Occipital lobe (tissue), 2 donors: ENCODE measurements around the gene AKT3. TPM values are rescaled to one million over a fixed set of nuclear protein-coding genes. Genes with fewer than 3 reads are reported as not detected.
"Not testable (repeated sequence)": the region's sequence is repeated elsewhere in the genome, so short reads cannot be mapped to it uniquely, and the experiment has no call there.

Experiments used
- DNase-seq: peaks from one replicate; lab custom pipeline; 2025; lab: John Stamatoyannopoulos, UW
- total RNA-seq: library from RNA; depleted of rRNA; stranded (reverse); fragments of >200 nt; gene quantifications from one replicate; pipeline ENCODE4 v1.2.3, GENCODE V29; 2014

AKT3 gene
- total RNA-seq, 1 donor from 2014 or later, result 624 TPM

- DNase-seq, result no peak
These were observed 7.9 kb downstream of the AKT3 start for GRCh38 chr1:243842161-243842560.

GRCh38 chr1:243841507-243841906, 8.5 kb downstream of the AKT3 start:
- no peak for DNase-seq

DNA sequence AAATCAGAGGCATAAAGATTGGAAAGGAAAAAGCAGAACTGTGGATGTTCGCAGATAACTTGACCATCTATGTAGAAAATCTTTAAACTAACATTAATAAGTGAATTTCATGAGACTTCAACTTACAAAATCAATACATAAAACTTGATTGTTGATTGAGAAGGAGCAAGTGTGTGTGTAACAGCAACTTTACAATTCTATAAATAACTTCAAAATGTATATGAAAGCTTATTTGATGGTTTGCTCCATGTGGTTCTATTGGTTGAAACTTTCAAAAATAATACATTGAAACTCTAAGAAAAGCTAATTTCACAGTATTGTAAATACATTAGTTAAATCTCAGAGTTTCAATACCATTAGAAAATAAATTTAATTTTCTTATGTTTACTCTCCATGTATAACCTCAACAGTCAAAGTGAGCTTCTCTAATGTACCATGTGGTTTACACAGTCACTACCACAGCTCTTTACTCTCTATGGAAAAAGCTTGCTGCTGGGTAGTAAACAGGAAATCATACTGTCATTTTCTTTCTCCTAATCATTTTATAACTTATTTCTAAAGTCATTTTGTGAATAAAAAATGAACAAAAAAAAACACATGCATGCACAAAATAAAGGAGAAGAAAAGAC, 12.0 kb downstream of the AKT3 start:
- DNase-seq, result no peak

- no peak for DNase-seq
These were observed 15.9 kb downstream of the AKT3 start for GRCh38 chr1:243834130-243834529.

GRCh38 chr1:243831463-243831862, 18.6 kb downstream of the AKT3 start:
- DNase-seq, result no peak

DNA sequence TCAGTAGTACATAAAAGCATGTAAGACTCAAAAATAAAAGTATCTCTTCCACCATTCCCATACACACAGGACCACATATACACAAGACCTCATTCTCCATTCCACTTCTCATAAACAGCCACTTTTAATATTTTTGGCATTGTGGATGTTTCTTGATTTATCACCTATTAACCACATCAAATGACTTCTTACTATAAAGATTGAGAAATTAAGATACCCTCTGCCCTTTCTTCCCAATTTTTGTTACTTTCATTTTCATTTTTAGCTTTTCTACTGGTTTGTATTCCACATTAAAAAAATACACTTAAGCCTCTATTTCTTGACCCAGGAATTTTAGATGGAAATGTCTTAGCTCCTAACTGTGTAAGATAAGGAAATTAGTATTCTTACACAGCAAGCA, 22.8 kb downstream of the AKT3 start:
- no peak for DNase-seq

DNA sequence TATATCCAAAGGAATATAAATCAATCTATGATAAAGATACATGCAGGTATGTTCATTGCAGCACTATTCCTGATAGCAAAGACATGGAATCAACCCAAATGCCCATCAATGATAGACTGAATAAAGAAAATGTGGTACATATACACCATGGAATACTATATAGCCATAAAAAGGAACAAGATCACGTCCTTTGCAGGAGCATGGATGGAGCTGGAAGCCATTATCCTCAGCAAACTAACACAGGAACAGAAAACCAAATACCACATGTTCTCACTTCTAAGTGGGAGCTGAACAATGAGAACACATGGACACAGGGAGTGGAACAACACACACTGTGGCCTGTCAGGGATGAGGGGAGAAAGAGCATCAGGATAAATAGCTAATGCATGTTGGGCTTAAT, 25.1 kb downstream of the AKT3 start:
- not testable (repeated sequence) for DNase-seq

- DNase-seq, result no peak
These were observed 28.8 kb downstream of the AKT3 start for GRCh38 chr1:243821177-243821680.

GRCh38 chr1:243819438-243819839, 30.6 kb downstream of the AKT3 start:
- no peak for DNase-seq

GRCh38 chr1:243818978-243819377, 31.1 kb downstream of the AKT3 start:
- DNase-seq, result no peak

GRCh38 chr1:243814718-243815117, 35.3 kb downstream of the AKT3 start:
- DNase-seq, result no peak

GRCh38 chr1:243807346-243807745, 42.7 kb downstream of the AKT3 start:
- DNase-seq, result not testable (repeated sequence)

GRCh38 chr1:243806310-243806709, 43.7 kb downstream of the AKT3 start:
- no peak for DNase-seq

DNA sequence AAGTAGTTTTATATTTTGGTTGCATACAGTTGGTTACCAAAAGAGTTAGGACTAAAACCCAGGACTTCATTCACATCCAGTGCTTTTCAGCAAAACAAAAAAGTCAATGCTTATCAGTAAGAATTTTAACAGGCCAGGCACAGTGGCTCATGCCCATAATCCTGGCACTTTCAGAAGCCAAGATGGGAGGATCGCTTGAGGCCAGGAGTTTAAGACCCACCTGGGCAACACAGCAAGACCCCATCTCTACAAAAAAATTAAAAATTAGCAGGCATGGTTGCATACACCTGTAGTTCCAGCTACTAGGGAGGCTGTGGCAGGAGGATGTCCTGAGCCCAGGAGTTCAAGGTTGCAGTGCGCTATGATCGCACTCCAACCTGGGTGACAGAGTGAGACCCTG, 47.3 kb downstream of the AKT3 start:
- DNase-seq, result no peak

- no peak for DNase-seq
These were observed 48.7 kb downstream of the AKT3 start for GRCh38 chr1:243801378-243801777.

- no peak for DNase-seq
These were observed 50.1 kb downstream of the AKT3 start for GRCh38 chr1:243799908-243800307.

- DNase-seq, result no peak
These were observed 51.3 kb downstream of the AKT3 start for GRCh38 chr1:243798726-243799125.

DNA sequence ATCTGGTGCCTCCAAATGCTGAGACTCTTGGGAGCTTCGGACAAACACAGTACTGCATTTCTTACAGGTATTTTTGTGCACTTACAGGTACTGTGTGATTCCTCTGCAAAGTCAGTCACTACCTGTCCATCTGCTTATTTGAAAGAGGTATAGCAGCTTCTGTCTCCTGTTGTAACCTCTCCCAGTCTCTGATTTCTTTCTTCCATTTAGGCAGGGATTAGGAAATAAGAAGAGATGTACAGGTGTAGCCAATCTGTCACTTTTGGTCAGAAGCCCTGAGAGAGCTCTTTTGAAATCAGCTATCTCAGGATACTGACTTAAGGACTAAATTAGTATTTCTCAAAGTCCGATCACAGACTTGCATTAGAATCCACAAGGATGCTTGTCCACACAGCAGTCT, 54.0 kb downstream of the AKT3 start:
- no peak for DNase-seq

DNA sequence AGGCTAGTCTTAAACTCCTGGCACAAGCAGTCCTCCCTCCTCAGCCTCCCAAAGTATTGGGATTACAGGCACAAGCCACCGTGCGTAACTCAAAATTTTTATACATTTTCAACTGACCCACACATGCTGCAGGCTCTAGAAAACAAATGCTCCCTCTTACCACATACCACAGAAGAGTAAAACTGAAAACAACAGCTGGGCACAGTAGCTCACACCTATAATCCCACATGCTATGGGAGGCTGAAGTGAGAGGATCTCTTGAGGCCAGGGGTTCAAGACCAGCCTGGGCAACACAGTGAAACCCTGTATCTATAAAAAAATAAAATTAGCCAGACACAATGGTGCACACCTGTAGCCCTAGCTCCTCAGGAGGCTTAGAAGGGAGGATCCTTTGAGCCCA, 56.7 kb downstream of the AKT3 start:
- DNase-seq, result no peak

- DNase-seq, result no peak
These were observed 57.2 kb downstream of the AKT3 start for GRCh38 chr1:243792891-243793290.

DNA sequence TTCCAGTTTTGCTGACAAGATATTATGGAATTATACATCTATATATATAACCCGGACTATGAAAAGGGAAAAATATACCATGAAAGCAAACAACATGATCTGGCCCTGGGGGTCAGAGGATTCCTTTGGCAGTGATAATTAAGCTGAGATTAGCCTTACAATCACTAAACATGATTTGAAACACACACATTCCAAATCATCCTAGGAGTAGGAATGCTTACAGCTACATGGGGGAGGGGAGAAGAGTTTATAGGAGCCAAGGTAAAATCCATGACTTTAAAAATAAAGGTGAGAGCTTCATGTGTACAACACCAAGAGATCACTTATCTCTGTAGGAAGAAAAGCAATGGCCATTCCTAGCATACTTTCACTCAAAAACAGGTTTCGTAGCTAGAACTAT, 57.6 kb downstream of the AKT3 start:
- no peak for DNase-seq

DNA sequence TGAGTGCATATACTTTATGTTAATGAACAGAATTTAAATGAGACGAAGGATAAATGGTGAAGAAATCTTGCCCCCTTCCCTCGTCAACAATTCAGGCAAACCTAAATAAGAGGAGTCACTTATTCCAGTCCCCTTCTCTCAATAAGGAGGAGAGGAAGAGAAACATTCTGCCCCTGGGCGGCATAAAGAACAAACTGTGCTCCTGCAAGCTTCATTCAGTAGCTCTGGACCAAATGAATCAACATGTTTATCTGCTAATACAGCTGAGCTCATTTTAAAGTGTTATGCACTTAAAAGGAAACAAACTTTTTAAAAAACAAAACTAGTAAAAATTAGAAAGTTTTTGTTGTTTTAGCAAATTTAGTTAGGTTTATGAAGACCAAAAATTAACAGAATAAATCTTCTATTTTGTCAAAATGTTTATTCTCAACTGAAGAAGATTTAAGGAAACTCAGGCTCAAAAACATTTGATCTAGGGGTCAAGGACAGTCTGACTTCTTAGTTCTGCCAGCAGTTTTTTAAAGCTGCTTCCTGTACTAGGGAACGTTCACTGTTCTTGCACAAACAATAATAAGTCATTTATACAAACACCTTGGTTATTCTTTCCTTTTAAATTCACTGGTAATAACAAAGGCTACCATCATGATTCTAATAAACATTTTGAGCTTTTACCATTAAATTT, 58.3 kb downstream of the AKT3 start:
- DNase-seq, result no peak

DNA sequence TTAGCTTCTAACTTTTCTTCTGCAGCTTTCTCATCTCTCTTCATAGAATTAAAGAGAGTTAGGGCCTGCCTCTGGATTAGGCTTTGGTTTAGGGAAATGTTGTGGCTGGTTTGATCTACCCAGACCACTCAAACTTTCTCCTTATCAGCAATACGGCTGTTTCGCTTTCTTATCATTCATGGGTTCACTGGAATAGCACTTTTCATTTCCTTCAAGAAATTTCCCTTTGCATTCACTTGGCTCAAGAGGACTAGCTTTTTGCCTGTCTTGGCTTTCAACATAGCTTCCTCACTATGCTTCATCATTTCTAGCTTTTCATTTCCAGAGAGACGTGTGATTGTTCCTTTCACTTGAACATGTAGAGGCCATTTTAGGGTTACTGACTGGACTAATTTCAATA, 59.6 kb downstream of the AKT3 start:
- DNase-seq, result no peak
